Measurements from ENCODE around the gene MZT2B.
"Not testable (repeated sequence)": the region's sequence is repeated elsewhere in the genome, so short reads cannot be mapped to it uniquely, and the experiment has no call there.

MZT2B gene

DNA sequence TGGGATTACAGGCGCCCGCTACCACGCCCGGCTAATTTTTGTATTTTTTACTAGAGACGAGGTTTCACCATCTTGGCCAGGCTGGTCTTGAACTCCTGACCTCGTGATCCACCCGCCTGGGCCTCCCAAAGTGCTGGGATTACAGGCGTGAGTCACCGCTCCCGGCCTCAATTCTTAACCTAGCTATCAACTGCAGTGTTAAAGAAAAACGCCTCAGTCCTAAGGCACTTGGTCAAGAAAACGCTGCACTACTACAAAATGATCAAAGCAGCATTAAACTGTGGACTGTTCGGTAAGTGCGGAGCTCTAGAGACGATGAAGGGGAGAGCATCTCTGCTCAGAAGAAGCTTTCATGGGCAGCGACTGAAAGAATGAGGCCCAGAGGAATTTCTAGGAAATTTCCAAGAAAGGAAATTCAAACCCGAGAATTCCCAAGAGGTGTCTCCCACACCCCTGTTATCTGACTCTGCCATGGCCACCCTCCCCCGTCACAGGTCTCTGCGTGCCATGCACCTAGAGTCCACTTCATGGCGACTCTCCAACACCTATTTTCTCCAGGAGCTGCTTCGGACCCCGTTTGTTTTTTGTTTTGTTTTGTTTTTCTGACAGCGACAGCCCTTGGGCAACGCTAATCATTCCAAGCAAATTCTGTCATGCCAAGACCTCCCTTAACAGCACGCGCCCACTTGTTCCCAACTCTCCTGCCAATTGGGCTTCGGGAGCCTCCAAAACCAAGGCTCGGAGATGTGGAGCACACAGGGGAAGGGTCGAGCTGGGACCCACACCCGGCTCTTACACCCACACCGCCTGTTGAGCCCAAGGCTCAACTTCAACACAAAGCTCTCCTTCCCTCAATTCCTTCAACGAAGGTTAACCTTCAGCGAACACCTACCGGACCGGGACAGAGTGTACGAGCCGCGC is 1.4 kb upstream of the MZT2B start:
- DNase-seq (ENCODE audit: low read depth in 2 of 2): not testable (repeated sequence)

- DNase-seq (ENCODE audit: low read depth in 2 of 2): peak; percentile 96 to 97
Measured at GRCh38 chr2:130181325-130181879, 660 bp upstream of the MZT2B start, which contains the start of gene SMPD4. Gene SMPD4, minus strand, starts transcription at chr2:130181602. Its CDS starts 5,010 bp downstream, at chr2:130176592.

- DNase-seq (ENCODE audit: low read depth in 2 of 2): not testable (repeated sequence)
Measured at GRCh38 chr2:130182826-130183511, 907 bp downstream of the MZT2B start.

- no peak for DNase-seq (ENCODE audit: low read depth in 2 of 2)
Measured at GRCh38 chr2:130183512-130184373, 1.7 kb downstream of the MZT2B start.

GRCh38 chr2:130185436-130185835 is 3.4 kb downstream of the MZT2B start:
- DNase-seq (ENCODE audit: low read depth in 2 of 2): no peak

- no peak for DNase-seq (ENCODE audit: low read depth in 2 of 2)
Measured at GRCh38 chr2:130185896-130186295, 3.8 kb downstream of the MZT2B start.

GRCh38 chr2:130186391-130186790 is 4.3 kb downstream of the MZT2B start:
- no peak for DNase-seq (ENCODE audit: low read depth in 2 of 2)

- no peak for DNase-seq (ENCODE audit: low read depth in 2 of 2)
Measured at GRCh38 chr2:130187268-130187667, 5.2 kb downstream of the MZT2B start.

DNA sequence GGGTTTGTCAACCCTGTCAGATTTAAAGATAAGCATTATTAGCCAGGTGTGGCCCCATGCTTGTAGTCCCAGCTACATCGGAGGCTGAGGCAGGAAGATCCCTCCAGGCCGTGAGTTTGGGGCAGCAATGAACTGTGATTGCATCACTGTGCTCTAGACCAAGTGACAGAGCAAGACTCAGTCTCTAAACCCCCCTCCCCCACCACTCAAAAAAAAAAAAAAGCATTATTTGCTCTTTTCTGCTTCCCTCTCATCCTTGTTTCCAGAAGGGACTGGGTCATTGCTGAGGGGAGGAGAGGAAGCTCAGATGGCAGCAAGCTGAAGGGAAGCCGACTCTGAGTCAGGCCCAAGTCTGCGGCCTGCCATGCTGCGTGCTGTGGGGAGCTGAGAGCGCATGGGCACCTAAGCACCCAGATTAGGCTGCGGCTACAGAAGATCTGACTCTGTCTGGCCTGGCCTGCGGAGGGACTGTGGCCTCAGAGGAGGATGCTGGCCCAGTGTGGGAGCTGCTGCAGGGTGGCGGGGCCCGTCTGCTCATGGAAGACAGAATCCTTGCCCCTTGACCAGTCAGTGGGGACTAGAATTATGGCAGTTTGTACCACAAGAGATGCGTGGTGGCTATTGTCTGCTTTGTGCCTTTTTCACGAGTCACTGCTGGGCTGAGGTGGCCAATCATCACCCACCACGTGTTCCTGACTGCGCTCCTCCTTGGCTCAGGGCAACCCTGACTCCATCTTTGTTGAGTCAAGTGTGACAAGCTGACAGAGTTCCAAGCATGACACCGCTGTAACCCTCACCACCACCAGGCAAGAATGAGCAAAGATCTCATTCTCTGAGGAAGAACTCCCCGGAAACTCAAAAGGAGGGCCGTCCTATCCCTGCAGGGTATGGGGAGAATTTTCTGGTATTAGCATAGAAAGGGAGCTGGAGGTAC is 6.1 kb downstream of the MZT2B start:
- not testable (repeated sequence) for DNase-seq (ENCODE audit: low read depth in 2 of 2)

GRCh38 chr2:130188958-130189357 is 6.9 kb downstream of the MZT2B start:
- DNase-seq (ENCODE audit: low read depth in 2 of 2): not testable (repeated sequence)

DNA sequence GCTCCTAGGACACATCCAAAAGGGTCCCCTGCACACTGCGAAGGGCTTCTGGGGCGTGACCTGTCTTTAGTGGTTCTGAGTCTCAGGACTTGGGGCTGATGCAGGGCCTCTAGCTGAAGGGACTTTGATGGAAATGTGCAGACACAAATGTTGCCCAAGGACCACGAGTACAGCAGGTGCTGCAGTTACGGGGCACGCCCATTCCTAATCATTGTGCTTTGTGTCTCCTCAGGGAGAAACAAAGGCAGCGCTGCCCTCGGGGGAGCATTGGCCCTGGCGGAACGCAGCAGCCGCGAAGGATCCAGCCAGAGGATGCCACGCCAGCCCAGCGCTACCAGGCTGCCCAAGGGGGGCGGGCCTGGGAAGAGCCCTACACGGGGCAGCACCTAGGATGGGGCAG is 8.2 kb downstream of the MZT2B start:
- DNase-seq (ENCODE audit: low read depth in 2 of 2): no peak

DNA sequence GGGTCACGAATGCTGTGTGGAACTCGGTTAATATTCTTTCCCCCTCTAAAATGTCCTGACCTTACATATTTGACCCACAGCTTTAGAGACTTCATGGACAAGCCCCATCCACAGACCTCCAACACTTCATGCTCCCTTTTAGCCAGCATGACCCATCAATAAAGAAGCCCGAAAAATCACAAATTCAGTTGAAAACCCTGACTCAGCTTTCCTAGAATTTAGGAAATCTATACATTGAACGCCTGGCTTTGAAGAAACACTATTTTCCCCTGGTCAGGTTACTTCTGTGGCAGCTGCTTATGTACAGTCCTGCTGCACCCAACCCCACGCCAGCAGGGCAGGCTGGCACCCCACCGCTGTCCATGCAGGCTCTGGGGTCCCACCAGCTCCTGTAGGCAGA is 9.3 kb downstream of the MZT2B start:
- not testable (repeated sequence) for DNase-seq (ENCODE audit: low read depth in 2 of 2)

- not testable (repeated sequence) for DNase-seq (ENCODE audit: low read depth in 2 of 2)
Measured at GRCh38 chr2:130192451-130192850, 10.4 kb downstream of the MZT2B start.

DNA sequence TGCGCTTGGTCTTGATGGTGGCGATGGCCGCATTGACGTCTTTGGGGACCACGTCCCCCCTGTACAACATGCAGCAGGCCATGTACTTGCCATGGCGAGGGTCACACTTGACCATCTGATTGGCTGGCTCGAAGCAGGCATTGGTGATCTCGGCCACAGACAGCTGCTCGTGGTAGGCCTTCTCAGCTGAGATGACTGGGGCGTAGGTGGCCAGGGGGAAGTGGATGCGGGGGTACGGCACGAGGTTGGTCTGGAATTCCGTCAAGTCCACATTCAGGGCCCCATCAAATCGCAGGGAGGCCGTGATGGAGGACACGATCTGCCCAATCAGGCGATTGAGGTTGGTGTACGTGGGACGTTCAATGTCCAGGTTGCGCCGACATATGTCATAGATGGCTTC is 11.8 kb downstream of the MZT2B start:
- not testable (repeated sequence) for DNase-seq (ENCODE audit: low read depth in 2 of 2)

DNA sequence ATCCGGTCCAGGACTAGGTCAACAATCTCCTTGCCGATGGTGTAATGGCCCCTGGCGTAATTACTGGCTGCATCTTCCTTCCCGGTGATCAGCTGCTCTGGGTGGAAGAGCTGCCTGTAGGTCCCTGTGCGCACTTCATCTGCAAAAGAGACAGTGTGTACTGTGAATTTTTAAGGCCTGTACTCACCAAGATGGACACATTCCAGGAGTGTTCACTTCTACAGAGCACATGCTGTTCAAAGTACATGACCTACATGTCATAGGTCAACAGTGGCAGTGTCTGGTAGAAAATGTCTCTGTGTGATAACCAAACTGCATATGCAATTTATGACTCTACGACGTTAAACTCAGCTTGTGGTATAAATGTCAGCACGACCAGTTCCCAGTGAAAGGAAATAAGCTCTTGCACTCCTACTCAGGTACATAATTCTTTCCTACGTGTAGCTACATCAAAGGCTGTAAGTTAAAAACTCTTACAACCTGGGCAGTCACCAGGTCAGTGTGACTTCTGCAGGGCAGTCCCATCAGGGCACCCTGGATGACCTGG is 13.1 kb downstream of the MZT2B start:
- not testable (repeated sequence) for DNase-seq (ENCODE audit: low read depth in 2 of 2)

DNA sequence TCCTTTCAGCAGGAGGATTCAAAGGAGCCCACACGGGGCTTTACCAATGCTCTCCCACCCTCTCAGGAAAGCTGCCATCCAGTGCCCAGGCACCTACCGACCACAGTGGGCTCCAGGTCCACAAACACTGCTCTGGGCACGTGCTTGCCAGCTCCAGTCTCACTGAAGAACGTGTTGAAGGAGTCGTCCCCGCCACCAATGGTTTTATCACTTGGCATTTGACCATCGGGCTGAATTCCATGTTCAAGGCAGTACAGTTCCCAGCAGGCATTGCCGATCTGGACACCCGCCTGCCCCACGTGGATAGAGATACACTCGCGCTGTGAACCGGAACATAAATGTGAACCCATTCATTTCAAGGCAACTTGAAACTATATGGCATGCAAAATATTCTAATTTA is 14.0 kb downstream of the MZT2B start:
- not testable (repeated sequence) for DNase-seq (ENCODE audit: low read depth in 2 of 2)

GRCh38 chr2:130198343-130198742 is 16.3 kb downstream of the MZT2B start, which contains the start of gene TUBA3E:
Gene TUBA3E, minus strand, starts transcription at chr2:130198439. Its CDS starts 79 bp downstream, at chr2:130198360.
- no peak for DNase-seq (ENCODE audit: low read depth in 2 of 2)

DNA sequence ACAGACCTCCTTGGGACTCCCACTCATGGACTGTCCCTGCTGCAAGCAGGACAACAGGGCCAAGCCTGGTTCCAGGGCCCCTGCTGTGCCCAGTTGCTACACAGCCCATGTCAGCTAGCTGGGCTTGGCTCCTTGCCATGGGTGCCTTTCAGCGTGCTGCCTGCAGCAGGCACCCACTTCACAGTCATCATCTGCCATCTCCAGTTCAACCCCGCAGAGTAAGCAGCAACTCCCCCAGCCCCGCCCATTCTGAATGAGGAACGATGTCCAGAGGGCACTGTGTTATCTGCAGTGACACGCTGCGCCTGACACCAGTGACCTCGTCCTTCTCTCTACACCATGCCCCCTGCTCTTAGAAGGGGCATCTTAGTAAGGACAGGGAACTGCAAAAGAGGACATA is 20.5 kb downstream of the MZT2B start:
- DNase-seq (ENCODE audit: low read depth in 2 of 2): not testable (repeated sequence)

- not testable (repeated sequence) for DNase-seq (ENCODE audit: low read depth in 2 of 2)
Measured at GRCh38 chr2:130203150-130203549, 21.1 kb downstream of the MZT2B start.

DNA sequence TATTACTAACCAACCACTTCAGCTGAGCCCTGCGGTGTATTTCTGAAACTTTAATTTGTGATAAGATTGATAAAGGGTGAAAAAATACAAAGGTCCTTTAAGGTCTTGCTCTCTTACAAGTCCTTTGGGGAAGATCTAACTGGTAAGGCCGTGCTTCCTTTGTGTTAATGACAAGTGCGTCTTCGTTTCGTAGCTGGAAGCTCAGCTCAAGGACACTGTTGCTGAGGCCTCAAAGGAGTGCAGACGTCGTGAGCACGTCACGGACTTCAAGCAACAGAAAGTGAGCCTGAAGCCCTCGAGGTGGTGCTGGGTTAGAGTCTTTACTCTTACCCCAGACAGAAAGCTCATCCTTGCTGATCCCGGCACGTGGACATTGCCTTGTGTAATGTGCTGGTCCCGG is 25.0 kb downstream of the MZT2B start:
- DNase-seq (ENCODE audit: low read depth in 2 of 2): not testable (repeated sequence)
